Neural cell (in vitro differentiated cells): Measurements from ENCODE around the gene SERP1. TPM values are rescaled to one million over a fixed set of nuclear protein-coding genes. Genes with fewer than 3 reads are reported as not detected.

Experiments used
- H2AFZ ChIP-seq: fragments of 200-600, 300-800 bp; sonication (generic), shearing (Covaris generic); 2 replicates; pipeline ENCODE4 v1.6.0; 2014; ENCODE audit warnings: low read depth, mild to moderate bottlenecking, antibody characterized with exemption, low read length, moderate library complexity
- H3F3A ChIP-seq: fragments of 200-600 bp; shearing (Covaris generic); 2 replicates; pipeline ENCODE4 v1.6.1; 2016; ENCODE audit warnings: mild to moderate bottlenecking, moderate library complexity, mixed read lengths, antibody characterized with exemption, low read length; ENCODE audit not compliant: insufficient read depth, poor library complexity, severe bottlenecking
- H3K27ac ChIP-seq: fragments of 200-600, 300-800 bp; sonication (generic), shearing (Covaris generic); 2 replicates; pipeline ENCODE4 v1.5.1; 2014; ENCODE audit warnings: mild to moderate bottlenecking, low read length, moderate library complexity
- H3K27me3 ChIP-seq: fragments of 300-800, 200-600 bp; sonication (generic), shearing (Covaris generic); 2 replicates; pipeline ENCODE4 v1.6.0; 2014; ENCODE audit warnings: mild to moderate bottlenecking, low read depth, low read length, moderate library complexity; ENCODE audit not compliant: insufficient read depth
- H3K36me3 ChIP-seq: fragments of 300-800, 200-600 bp; sonication (generic), shearing (Covaris generic); 2 replicates; pipeline ENCODE4 v1.5.1; 2014; ENCODE audit warnings: mild to moderate bottlenecking, antibody characterized with exemption, low read length, moderate library complexity; ENCODE audit not compliant: insufficient read depth
- H3K4me2 ChIP-seq: fragments of 300-800, 200-600 bp; sonication (generic), shearing (Covaris generic); 2 replicates; pipeline ENCODE4 v1.6.0; 2014; ENCODE audit warnings: mild to moderate bottlenecking, low read length
- H3K4me3 ChIP-seq: fragments of 300-800, 200-600 bp; sonication (generic), shearing (Covaris generic); 2 replicates; pipeline ENCODE4 v1.5.1; 2014; ENCODE audit warnings: mild to moderate bottlenecking, low read length, moderate library complexity
- H3K79me2 ChIP-seq: fragments of 200-600 bp; shearing (Covaris generic); replicated peaks from 2 replicates; pipeline ENCODE4 v1.6.0; 2014; ENCODE audit warnings: mild to moderate bottlenecking, low read length, moderate library complexity; ENCODE audit not compliant: insufficient read depth
- H3K9ac ChIP-seq: fragments of 300-800, 200-600 bp; sonication (generic), shearing (Covaris generic); 2 replicates; pipeline ENCODE4 v1.6.1; 2016; ENCODE audit warnings: mild to moderate bottlenecking, low read length, mixed read lengths
- H3K9me2 ChIP-seq: fragments of 200-600 bp; shearing (Covaris generic); 2 replicates; pipeline ENCODE4 v1.6.1; 2016; ENCODE audit warnings: mild to moderate bottlenecking, low read length, mixed read lengths; ENCODE audit not compliant: insufficient read depth
- H3K9me3 ChIP-seq: fragments of 200-600, 300-800 bp; sonication (generic), shearing (Covaris generic); 2 replicates; pipeline ENCODE4 v1.6.1; 2016; ENCODE audit warnings: mild to moderate bottlenecking, mixed run types, low read length, moderate library complexity, mixed read lengths
- H4K20me1 ChIP-seq: fragments of 200-600 bp; shearing (Covaris generic); 2 replicates; pipeline ENCODE4 v1.6.1; 2016; ENCODE audit warnings: mild to moderate bottlenecking, mixed run types; ENCODE audit not compliant: insufficient read depth
- EP300 ChIP-seq: fragments of 450-650 bp; conservative IDR thresholded peaks from 2 replicates; pipeline ENCODE4 v1.6.1; 2014; ENCODE audit warnings: antibody characterized with exemption, mild to moderate bottlenecking, moderate library complexity; ENCODE audit not compliant: poor library complexity, severe bottlenecking
- EZH2 ChIP-seq: fragments of 200-600, 300-800 bp; shearing (Covaris generic), sonication (generic); IDR thresholded peaks from 2 replicates; pipeline ENCODE4 v1.6.1; 2014; ENCODE audit warnings: antibody characterized with exemption, low read length, borderline replicate concordance, mild to moderate bottlenecking; ENCODE audit not compliant: insufficient read depth, poor library complexity, severe bottlenecking
- MXI1 ChIP-seq: fragments of 450-650 bp; conservative IDR thresholded peaks from 2 replicates; pipeline ENCODE4 v1.6.1; 2014; ENCODE audit warnings: antibody characterized with exemption, mild to moderate bottlenecking; ENCODE audit not compliant: poor library complexity, severe bottlenecking
- POLR2AphosphoS5 ChIP-seq: IDR thresholded peaks from 2 replicates; pipeline ENCODE4 v1.6.1; 2012
- RAD21 ChIP-seq: fragments of 450-650 bp; conservative IDR thresholded peaks from 2 replicates; pipeline ENCODE4 v1.6.1; 2014; ENCODE audit warnings: antibody characterized with exemption, mild to moderate bottlenecking, moderate library complexity
- SMC3 ChIP-seq: fragments of 450-650 bp; conservative IDR thresholded peaks from 2 replicates; pipeline ENCODE4 v1.6.1; 2014; ENCODE audit warnings: antibody characterized with exemption, mild to moderate bottlenecking, moderate library complexity; ENCODE audit not compliant: poor library complexity
- TAF1 ChIP-seq: IDR thresholded peaks from 2 replicates; pipeline ENCODE4 v1.6.1; 2012; ENCODE audit warnings: low read depth
- polyA minus RNA-seq: library from RNA; depleted of rRNA, polyadenylated mRNA; stranded (reverse); fragments of >200 nt; gene quantifications from 2 replicates; pipeline ENCODE4 v1.2.3, GENCODE V29; 2014
- polyA plus RNA-seq: library from polyadenylated mRNA; depleted of rRNA; stranded (reverse); fragments of >200 nt; gene quantifications from 2 replicates; pipeline ENCODE4 v1.2.3, GENCODE V29; 2014
- TF ChIP-seq, protein P1 (sequence below): fragments of 450-650 bp; IDR thresholded peaks from 2 replicates; pipeline ENCODE4 v1.5.1; 2014; ENCODE audit warnings: antibody characterized with exemption, mild to moderate bottlenecking, moderate library complexity; ENCODE audit not compliant: poor library complexity, severe bottlenecking
- TF ChIP-seq, protein P2 (sequence below): IDR thresholded peaks from 2 replicates; pipeline ENCODE4 v1.6.1; 2012; ENCODE audit warnings: borderline replicate concordance

Gene SERP1
- 106 and 120 TPM in 2 replicates for polyA plus RNA-seq
- polyA minus RNA-seq, result 126 and 144 TPM in 2 replicates

GRCh38 chr3:150546226-150547044 lies at the start of gene SERP1, which contains the start of gene EIF2A:
Gene SERP1 (minus strand): TSS chr3:150546496. CDS start chr3:150546135, 361 bp downstream.
Gene EIF2A (plus strand): TSS chr3:150546787. CDS start chr3:150546803, 16 bp downstream.
- Histone ChIP-seq H3K4me3 (peak within 1 kb of the TSS; percentile 94), H3K79me2 (peaks cover 63% of the 10 kb centered on the region), H3K9ac (peak within 1 kb of the TSS; percentile 96), H4K20me1 (no peaks in the 10 kb centered on the region), H3K9me2 (no peaks in the 10 kb centered on the region), H3K27ac (peak within 1 kb of the TSS; percentile 97), H3K4me2 (peak within 1 kb of the TSS; percentile 96), H3K27me3 (no peaks in the 10 kb centered on the region), H2AFZ (peak within 1 kb of the TSS; percentile 47), H3K36me3 (peaks cover 6% of the 10 kb centered on the region), H3F3A (no peaks in the 10 kb centered on the region), H3K9me3 (no peaks in the 10 kb centered on the region)
- TF ChIP-seq TAF1 (peak; percentile 30), EZH2 (no peak), MXI1 (peak; percentile 100), EP300 (peak; percentile 70), RAD21 (peak; percentile 39), POLR2AphosphoS5 (peak; percentile 97), SMC3 (peak; percentile 61)
- TF ChIP-seq, protein P1, sequence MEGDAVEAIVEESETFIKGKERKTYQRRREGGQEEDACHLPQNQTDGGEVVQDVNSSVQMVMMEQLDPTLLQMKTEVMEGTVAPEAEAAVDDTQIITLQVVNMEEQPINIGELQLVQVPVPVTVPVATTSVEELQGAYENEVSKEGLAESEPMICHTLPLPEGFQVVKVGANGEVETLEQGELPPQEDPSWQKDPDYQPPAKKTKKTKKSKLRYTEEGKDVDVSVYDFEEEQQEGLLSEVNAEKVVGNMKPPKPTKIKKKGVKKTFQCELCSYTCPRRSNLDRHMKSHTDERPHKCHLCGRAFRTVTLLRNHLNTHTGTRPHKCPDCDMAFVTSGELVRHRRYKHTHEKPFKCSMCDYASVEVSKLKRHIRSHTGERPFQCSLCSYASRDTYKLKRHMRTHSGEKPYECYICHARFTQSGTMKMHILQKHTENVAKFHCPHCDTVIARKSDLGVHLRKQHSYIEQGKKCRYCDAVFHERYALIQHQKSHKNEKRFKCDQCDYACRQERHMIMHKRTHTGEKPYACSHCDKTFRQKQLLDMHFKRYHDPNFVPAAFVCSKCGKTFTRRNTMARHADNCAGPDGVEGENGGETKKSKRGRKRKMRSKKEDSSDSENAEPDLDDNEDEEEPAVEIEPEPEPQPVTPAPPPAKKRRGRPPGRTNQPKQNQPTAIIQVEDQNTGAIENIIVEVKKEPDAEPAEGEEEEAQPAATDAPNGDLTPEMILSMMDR, result no peak
- TF ChIP-seq, protein P2, sequence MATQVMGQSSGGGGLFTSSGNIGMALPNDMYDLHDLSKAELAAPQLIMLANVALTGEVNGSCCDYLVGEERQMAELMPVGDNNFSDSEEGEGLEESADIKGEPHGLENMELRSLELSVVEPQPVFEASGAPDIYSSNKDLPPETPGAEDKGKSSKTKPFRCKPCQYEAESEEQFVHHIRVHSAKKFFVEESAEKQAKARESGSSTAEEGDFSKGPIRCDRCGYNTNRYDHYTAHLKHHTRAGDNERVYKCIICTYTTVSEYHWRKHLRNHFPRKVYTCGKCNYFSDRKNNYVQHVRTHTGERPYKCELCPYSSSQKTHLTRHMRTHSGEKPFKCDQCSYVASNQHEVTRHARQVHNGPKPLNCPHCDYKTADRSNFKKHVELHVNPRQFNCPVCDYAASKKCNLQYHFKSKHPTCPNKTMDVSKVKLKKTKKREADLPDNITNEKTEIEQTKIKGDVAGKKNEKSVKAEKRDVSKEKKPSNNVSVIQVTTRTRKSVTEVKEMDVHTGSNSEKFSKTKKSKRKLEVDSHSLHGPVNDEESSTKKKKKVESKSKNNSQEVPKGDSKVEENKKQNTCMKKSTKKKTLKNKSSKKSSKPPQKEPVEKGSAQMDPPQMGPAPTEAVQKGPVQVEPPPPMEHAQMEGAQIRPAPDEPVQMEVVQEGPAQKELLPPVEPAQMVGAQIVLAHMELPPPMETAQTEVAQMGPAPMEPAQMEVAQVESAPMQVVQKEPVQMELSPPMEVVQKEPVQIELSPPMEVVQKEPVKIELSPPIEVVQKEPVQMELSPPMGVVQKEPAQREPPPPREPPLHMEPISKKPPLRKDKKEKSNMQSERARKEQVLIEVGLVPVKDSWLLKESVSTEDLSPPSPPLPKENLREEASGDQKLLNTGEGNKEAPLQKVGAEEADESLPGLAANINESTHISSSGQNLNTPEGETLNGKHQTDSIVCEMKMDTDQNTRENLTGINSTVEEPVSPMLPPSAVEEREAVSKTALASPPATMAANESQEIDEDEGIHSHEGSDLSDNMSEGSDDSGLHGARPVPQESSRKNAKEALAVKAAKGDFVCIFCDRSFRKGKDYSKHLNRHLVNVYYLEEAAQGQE, result peak; percentile 88

GRCh38 chr3:150594150-150594549 lies 47.9 kb upstream of the SERP1 start:
- H3K36me3 ChIP-seq, result no peaks in the 10 kb centered on the region

More at GRCh38 chr3:150594150-150594549, 47.9 kb upstream of the SERP1 start:
- H3F3A ChIP-seq, result no peaks in the 10 kb centered on the region
- H4K20me1 ChIP-seq, result no peaks in the 10 kb centered on the region
- no peaks in the 10 kb centered on the region for H3K9me3 ChIP-seq
- H3K4me2 ChIP-seq, result no peak overlapping the region
- H3K4me3 ChIP-seq, result no peak overlapping the region
- no peaks in the 10 kb centered on the region for H3K27me3 ChIP-seq
- H3K9me2 ChIP-seq, result no peaks in the 10 kb centered on the region
- TF ChIP-seq RAD21, result no peak
- TF ChIP-seq EZH2, result no peak
- no peak for TF ChIP-seq MXI1
- TF ChIP-seq, protein P2, result no peak
- TF ChIP-seq TAF1, result no peak
- TF ChIP-seq EP300, result no peak
- TF ChIP-seq, protein P1, result no peak
- TF ChIP-seq SMC3, result no peak
- no peak overlapping the region for H2AFZ ChIP-seq
- H3K27ac ChIP-seq, result no peak overlapping the region
- peaks cover 4% of the 10 kb centered on the region for H3K79me2 ChIP-seq
- H3K9ac ChIP-seq, result no peak overlapping the region
